Stimulated activated naive CD8-positive, alpha-beta T cell treated with anti-CD3 and anti-CD28 coated beads, Interleukin-15, amount 100 ng/mL, for 72 hours (primary cell): ENCODE data around the gene COG5.

Experiments used
- ATAC-seq: fragments of 150-1000 bp; cut with Tn5 transposase; 2 replicates; pipeline ENCODE4 v1.10.0; 2021; ENCODE audit warnings: mild to moderate bottlenecking, moderate library complexity
- DNase-seq, 2 donors: peaks; one replicate each; pipeline ENCODE4 v3.0.0; 2021 to 2022
- H3K27ac Mint-ChIP-seq, 2 donors: one replicate each; pipeline ENCODE4 v1.8.0; 2022; ENCODE audit warnings: mild to moderate bottlenecking in 2 of 2, mixed read lengths in 2 of 2, moderate library complexity in 2 of 2
- H3K27me3 Mint-ChIP-seq: one replicate; pipeline ENCODE4 v1.8.0; 2022; ENCODE audit warnings: mixed read lengths
- H3K4me1 Mint-ChIP-seq: one replicate; pipeline ENCODE4 v1.8.0; 2022; ENCODE audit warnings: mild to moderate bottlenecking, mixed read lengths
- H3K4me3 Mint-ChIP-seq, 2 donors: one replicate each; pipeline ENCODE4 v1.8.0; 2022; ENCODE audit warnings: mild to moderate bottlenecking in 2 of 2, mixed read lengths in 2 of 2, moderate library complexity in 1 of 2
- H3K9me3 Mint-ChIP-seq, 2 donors: one replicate each; pipeline ENCODE4 v1.8.0; 2022; ENCODE audit warnings: mixed read lengths in 2 of 2

Gene COG5

DNA sequence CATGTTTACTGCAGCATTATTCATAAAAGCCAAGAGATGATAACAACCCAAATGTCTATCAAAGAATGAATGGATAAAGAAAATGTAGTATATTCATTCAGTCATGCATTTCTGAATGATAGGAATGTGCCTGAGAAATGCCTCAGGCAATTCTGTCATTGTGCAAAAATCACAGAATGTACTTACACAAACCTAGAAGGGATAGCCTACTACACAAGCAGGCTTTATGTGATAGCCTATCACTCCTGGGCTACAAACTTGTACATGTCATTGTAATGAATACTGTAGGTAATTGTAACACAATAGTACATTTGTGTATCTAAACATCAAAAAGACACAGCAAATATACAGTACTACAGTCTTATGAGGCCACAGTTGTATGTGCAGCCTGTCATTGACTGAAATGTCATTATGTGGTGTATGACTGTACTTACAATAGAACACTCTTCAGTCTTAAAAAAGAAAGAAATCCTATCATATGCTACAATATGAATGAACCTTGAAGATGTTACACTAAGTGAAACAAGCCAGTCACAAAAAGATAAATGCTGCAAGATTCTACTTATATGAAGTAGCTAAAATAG, 235.6 kb downstream of the COG5 start:
- Mint-ChIP-seq H3K4me3 (no peak overlapping the region), H3K4me1 (peaks cover 13% of the 10 kb centered on the region), H3K9me3 (no peaks in the 10 kb centered on the region), H3K27me3 (no peaks in the 10 kb centered on the region), H3K27ac (no peak overlapping the region)
- ATAC-seq (no peak), DNase-seq (no peak)

DNA sequence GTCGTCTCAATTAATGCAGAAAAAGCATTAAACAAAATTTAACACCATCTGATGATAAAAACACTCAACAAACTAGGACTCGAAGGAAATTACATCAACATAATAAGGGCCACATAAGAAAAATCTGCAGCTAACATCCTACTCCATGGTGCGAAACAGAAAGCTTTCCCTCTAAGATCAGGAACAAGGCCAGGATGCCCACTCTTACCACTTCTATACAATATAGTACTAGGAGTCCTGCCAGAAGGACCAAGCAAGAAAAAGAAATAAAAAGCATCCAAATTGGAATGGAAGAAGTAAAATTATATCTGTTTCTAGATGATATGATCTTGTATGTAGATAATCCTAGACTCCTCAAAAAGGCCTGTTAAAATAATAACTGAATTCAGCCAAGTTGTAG, 237.7 kb downstream of the COG5 start:
- Mint-ChIP-seq H3K4me3 (no peak overlapping the region), H3K27ac (no peak overlapping the region)
- ATAC-seq = no peak

DNA sequence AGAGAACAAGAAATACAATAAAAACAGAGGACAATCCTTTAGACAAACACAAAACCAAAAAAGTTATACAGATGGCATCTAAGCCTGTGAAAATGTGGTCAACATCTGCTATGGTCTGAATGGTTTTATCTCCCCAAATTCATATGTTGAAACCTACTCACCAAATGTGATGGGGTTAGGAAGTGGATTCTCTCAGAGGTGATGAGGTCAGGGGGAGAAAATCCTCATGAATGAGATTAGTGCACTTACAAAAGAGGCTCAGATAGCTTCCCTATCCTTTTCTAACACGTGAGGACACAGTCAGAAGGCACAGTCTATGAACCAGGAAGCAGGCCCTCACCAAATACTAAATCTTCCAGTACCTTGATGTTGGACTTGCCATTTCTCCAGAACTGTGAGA, 241.7 kb downstream of the COG5 start:
- DNase-seq (no peak), ATAC-seq (no peak)
- no peak overlapping the region for H3K4me3 Mint-ChIP-seq
- no peaks in the 10 kb centered on the region for H3K27me3 Mint-ChIP-seq
- no peaks in the 10 kb centered on the region for H3K4me1 Mint-ChIP-seq
- no peak overlapping the region for H3K27ac Mint-ChIP-seq
- H3K9me3 Mint-ChIP-seq = no peaks in the 10 kb centered on the region

More for the DNA sequence above, 237.7 kb downstream of the COG5 start:
- Mint-ChIP-seq H3K4me1 (no peaks in the 10 kb centered on the region), H3K9me3 (no peaks in the 10 kb centered on the region), H3K27me3 (no peaks in the 10 kb centered on the region)
- no peak for DNase-seq

DNA sequence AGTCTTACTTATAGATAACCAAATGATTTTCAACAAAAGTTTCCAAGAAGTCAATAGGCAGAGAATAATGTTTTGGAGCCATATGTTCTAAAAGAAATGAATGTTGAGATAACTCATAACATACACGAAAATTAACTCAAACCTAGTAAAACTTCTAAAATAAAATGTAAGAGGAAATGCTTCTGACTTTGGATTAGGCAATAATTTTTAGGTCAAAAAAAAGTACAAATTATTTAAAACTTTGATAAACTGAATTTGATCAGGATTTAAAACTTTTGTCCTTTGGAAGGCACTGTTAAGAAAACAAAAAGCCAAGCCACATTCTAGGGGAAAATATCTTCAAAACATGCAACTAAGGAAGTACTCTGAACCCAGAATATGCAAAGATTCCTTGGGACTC, 242.1 kb downstream of the COG5 start:
- no peaks in the 10 kb centered on the region for H3K27me3 Mint-ChIP-seq
- H3K9me3 Mint-ChIP-seq = no peaks in the 10 kb centered on the region
- ATAC-seq (no peak), DNase-seq (no peak)
- H3K27ac Mint-ChIP-seq = no peak overlapping the region
- no peaks in the 10 kb centered on the region for H3K4me1 Mint-ChIP-seq
- no peak overlapping the region for H3K4me3 Mint-ChIP-seq

DNA sequence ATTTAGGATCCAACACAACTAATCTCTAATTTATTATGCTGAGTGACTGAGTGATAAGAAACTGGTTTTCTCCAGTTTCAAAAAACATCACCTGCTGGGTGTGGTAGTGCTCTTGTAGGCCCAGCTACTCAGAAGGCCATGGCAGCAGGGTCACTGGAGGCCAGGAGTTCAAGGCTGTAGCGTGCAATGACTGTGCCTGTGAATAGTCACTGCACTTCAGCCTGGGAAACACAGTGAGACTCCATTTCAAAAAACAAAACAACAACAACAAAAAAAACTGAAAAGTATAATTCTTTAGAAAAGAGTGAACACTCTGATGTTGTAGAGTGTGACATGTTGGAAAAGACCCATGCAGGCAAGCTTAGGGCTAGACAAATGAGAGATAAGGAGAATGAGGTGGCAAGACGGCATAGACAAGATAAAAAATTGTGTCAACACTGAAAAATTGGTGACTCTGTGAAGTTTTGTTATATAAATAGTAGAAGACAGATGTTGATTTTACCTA, 243.9 kb downstream of the COG5 start:
- H3K27me3 Mint-ChIP-seq = no peaks in the 10 kb centered on the region
- no peak overlapping the region for H3K27ac Mint-ChIP-seq
- H3K4me3 Mint-ChIP-seq = no peak overlapping the region

DNA sequence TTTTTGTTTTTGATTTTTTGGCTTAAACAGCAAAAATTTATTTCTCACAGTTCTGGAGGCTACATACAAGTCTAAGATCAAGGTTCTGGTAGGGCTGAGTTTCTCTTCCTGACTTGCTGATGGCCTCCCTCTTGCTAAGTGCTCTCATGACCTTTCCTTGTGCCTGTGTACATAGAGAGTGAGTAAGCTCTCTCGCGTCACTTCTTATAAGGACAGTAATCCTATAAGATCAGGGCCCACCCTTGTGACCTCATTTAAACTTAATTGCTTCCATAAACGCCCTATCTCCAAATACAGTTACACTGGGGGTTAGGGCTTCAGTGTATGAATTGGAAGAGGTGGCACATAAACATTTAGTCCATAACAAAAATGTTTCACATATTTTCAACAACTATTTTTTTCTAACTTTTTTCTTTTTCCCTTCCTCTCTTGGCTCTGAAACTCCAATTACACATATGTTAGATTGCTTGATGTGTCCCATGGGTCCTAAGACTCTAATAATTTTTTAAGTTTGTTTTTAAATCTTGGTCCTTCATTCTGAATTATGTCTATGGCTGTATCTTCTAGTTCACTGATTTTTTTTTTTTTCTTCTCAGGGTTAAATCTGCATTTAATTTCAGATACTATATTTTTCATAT, 245.1 kb downstream of the COG5 start:
- Mint-ChIP-seq H3K4me1 (no peaks in the 10 kb centered on the region), H3K9me3 (no peaks in the 10 kb centered on the region), H3K27ac (no peak overlapping the region), H3K4me3 (no peak overlapping the region), H3K27me3 (no peaks in the 10 kb centered on the region)
- DNase-seq (no peak), ATAC-seq (no peak)

More for the DNA sequence above, 243.9 kb downstream of the COG5 start:
- no peaks in the 10 kb centered on the region for H3K4me1 Mint-ChIP-seq
- H3K9me3 Mint-ChIP-seq = no peaks in the 10 kb centered on the region
- ATAC-seq (no peak), DNase-seq (no peak)

DNA sequence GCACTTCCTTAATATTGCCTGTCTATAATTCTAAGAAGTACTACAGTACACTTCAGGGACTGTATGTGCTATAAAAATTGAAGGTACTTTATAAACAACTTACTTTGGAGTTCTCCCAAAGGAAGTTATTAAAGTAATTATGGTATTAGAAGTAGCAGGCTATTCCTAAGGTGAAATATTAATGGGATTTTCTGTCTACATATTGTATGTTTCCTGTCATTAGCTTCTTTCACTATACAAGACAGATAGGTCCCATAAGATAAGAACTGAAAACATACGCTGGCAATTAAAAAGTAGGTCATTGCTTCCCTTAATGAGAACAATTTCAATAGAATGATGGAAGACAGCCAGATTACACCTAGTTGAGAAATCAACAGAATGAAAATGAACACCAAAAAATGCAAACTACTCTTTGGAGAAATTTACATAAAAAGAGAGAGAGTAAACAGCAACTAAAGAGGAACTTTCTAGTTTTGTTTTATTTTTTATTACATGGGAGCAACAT, 248.0 kb downstream of the COG5 start:
- no peaks in the 10 kb centered on the region for H3K9me3 Mint-ChIP-seq
- no peaks in the 10 kb centered on the region for H3K27me3 Mint-ChIP-seq
- no peak overlapping the region for H3K27ac Mint-ChIP-seq
- DNase-seq = no peak
- no peaks in the 10 kb centered on the region for H3K4me1 Mint-ChIP-seq
- H3K4me3 Mint-ChIP-seq = no peak overlapping the region
- no peak for ATAC-seq

DNA sequence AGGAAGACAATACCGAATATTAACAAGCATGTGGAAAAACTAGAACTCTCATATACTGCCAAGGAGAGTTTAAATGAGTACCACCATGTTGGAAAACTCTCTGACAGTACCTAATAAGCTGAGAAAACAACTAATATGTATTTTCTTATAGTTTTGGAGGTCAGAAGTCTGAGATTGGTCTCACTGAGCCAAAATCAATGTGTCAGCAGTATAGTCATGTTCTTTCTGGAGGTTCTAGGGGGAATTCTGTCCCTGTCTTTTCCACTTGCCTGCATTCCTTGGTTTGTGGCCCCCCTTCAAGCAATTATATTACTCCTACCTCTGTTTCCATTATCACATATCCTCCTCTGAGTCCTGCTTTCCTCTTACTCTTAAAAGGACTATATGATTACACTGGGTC, 250.4 kb downstream of the COG5 start:
- no peak overlapping the region for H3K4me3 Mint-ChIP-seq
- no peak overlapping the region for H3K27ac Mint-ChIP-seq

DNA sequence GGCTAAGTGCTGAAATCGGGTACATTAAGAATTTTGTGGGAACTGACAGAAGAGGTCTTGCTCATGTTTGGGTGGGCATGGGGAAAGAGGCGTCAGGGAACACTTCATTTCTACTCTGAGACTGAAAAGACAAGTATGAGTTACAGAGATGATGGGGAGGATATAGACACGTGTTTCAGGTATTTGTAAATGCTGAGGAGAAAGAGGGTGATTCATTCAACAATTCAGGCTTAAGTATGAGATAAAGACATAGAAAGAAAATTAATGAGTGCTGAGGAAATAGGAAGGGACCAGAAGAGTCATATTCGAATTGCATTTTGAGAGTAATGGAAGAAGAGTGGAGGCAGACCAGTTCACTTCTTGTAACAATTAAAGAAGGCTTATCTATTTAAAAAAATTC, 251.3 kb downstream of the COG5 start:
- Mint-ChIP-seq H3K4me1 (no peaks in the 10 kb centered on the region), H3K27me3 (no peaks in the 10 kb centered on the region), H3K4me3 (no peak overlapping the region), H3K27ac (no peak overlapping the region), H3K9me3 (no peaks in the 10 kb centered on the region)
- DNase-seq = no peak
- ATAC-seq = no peak

More for the DNA sequence above, 250.4 kb downstream of the COG5 start:
- no peaks in the 10 kb centered on the region for H3K9me3 Mint-ChIP-seq
- no peaks in the 10 kb centered on the region for H3K4me1 Mint-ChIP-seq
- ATAC-seq (no peak), DNase-seq (no peak)
- H3K27me3 Mint-ChIP-seq = no peaks in the 10 kb centered on the region

DNA sequence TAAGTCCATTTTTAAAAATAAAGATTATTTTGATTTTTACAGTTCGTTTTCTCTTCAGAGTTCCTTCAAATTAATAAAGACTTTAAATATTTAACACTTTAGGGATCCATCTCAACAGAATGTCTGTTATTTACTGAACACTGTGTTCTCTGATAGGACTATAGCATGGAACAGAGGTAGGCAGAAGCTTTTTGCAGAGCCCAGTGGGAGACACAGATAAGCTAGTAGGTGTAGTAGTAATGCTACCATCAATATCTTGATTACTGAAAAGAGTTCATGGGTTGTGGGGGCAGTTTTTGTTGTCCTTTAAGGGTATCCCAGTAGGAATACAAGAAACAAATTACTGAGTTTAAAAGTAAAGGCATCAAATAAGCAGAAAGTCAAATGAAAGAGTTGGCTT, 254.4 kb downstream of the COG5 start:
- no peak for ATAC-seq
- no peaks in the 10 kb centered on the region for H3K27me3 Mint-ChIP-seq

DNA sequence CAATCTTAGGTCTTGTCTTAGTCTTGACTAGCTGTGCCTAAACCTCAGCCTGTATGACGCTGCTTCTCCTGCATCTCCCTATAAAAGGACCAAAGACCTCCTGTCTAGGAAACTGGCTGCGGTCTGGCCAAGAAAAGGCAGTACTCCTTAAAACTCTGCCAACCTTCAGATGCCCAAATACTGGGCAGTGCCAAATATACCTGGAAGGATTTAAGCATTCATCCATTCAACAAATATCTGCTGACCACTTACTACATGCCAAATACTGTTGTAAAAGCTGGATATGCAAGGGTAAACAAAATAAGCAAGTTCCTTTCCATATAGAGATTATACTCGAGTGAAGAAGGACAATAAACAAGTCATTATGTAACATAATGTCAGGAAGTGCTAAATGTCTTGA, 259.1 kb downstream of the COG5 start:
- ATAC-seq (no peak), DNase-seq (no peak)
- Mint-ChIP-seq H3K4me1 (no peaks in the 10 kb centered on the region), H3K27me3 (no peaks in the 10 kb centered on the region), H3K27ac (no peak overlapping the region), H3K9me3 (no peaks in the 10 kb centered on the region), H3K4me3 (no peak overlapping the region)

More for the DNA sequence above, 254.4 kb downstream of the COG5 start:
- Mint-ChIP-seq H3K4me1 (no peaks in the 10 kb centered on the region), H3K9me3 (no peaks in the 10 kb centered on the region), H3K4me3 (no peak overlapping the region), H3K27ac (no peak overlapping the region)
- no peak for DNase-seq

DNA sequence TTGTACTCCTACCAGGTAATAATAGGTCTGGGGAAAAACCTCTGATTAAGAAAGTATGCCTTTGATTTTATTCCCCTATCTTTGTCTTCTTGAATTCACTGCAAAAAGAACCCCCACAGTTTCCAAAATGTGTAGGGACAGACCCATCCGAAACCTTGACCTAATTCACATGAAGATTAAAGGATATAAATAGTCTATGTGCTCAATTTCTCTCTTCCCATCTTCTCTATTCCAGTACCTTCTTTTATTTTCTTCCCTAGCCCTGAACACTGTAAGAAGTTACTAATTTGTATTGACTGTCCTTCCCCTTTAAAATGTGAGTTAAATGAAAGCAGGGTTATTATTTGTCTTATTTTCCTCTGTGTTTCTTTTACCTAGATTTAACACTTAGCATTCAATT, 259.7 kb downstream of the COG5 start:
- no peaks in the 10 kb centered on the region for H3K9me3 Mint-ChIP-seq
- no peak overlapping the region for H3K4me3 Mint-ChIP-seq
- no peaks in the 10 kb centered on the region for H3K4me1 Mint-ChIP-seq
- DNase-seq (no peak), ATAC-seq (no peak)
- H3K27ac Mint-ChIP-seq = no peak overlapping the region
- H3K27me3 Mint-ChIP-seq = no peaks in the 10 kb centered on the region

DNA sequence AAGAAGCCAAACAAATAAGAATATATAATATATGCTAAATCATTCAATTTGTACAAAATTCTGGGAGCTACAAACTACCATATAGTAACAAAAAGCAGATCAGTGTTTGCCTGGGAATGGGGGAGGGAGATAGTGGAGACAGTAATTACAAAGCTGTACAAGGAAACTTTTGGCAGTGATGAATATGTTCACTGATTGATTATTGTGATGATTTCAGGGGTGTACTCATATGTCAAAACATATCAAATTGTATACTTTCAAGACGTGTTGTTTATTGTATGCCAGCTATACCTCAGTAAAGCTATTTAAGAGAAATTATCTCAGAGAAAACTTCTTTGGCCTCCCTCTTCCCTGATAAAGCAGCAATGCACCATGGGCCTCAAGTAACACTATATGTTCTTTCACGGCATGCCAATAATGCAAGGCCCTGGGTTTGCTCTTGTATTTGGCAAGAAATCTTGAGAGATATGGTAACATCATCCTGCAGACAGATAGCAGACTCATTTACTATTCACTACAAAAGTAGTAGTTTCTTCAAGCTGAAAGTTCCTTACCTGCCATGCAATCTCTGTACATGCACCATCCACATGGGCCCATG, 261.4 kb downstream of the COG5 start:
- Mint-ChIP-seq H3K27ac (no peak overlapping the region), H3K9me3 (no peaks in the 10 kb centered on the region), H3K27me3 (no peaks in the 10 kb centered on the region), H3K4me3 (no peak overlapping the region), H3K4me1 (no peaks in the 10 kb centered on the region)
- ATAC-seq (no peak), DNase-seq (no peak)

DNA sequence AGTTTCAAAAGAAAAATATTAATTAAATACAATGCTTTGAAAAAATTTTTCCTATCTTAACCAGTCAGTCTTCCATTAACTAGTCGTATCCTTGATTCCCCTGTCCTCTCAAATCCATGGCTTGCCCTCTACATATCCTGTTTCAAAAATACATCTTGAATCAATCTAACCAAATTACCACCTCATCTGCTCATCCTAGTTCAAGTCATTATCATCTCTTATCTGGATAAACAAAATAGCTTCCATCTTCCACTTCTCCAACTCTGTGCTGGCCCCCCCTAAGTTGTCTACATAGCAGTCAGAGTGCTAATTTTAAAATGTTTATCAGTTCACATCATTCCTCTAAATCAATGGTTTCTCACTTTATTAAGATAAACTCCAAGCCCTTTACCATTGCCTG, 269.5 kb downstream of the COG5 start:
- H3K4me1 Mint-ChIP-seq = no peaks in the 10 kb centered on the region
- no peak overlapping the region for H3K4me3 Mint-ChIP-seq

DNA sequence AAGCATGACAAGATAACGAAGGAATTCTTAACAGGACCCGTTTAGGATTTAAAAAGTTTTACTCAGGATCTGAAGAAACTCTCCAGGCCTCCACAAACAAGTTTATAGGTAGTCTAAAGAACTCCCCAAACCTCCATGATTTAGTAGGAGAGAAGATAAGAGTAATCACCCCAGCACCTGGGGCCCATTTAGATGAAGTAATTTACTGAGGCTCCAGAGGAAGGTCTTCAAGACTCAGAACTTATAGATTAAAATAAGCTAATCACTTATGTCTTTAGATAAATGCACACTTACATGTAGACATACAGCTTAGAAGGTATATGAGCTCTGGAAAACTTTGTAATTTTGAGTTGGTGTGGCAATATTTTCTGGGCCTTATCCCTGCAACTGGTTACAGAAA, 271.1 kb downstream of the COG5 start:
- H3K9me3 Mint-ChIP-seq = no peaks in the 10 kb centered on the region
- no peak for ATAC-seq
- H3K27me3 Mint-ChIP-seq = no peaks in the 10 kb centered on the region
- H3K4me1 Mint-ChIP-seq = no peaks in the 10 kb centered on the region
- no peak overlapping the region for H3K27ac Mint-ChIP-seq
- DNase-seq = no peak
- no peak overlapping the region for H3K4me3 Mint-ChIP-seq

More for the DNA sequence above, 269.5 kb downstream of the COG5 start:
- no peak overlapping the region for H3K27ac Mint-ChIP-seq
- ATAC-seq (no peak), DNase-seq (no peak)
- no peaks in the 10 kb centered on the region for H3K9me3 Mint-ChIP-seq
- no peaks in the 10 kb centered on the region for H3K27me3 Mint-ChIP-seq

DNA sequence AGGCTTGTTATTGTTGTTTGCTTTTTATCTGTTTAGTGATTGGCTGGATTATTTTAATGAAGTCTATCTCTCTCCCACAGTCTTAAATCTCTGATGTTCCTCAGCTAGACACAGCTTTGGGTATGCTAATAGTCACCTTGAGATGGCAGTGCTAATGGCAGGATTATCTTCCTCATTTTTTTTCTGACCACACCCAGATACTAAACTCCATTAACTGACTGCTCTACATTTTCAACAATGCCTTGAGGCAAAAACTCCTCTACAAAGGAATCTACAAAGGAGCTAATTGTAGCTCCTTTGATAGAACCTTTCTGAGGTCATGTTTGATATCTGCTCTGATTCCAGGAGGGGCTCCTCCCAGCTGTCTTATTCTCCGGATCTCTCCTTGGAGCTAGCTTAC, 272.3 kb downstream of the COG5 start:
- no peak for ATAC-seq
- Mint-ChIP-seq H3K27ac (no peak overlapping the region), H3K4me3 (no peak overlapping the region), H3K4me1 (no peaks in the 10 kb centered on the region), H3K9me3 (no peaks in the 10 kb centered on the region), H3K27me3 (no peaks in the 10 kb centered on the region)
- no peak for DNase-seq
